ENCODE data around the gene RNPS1. TPM values are rescaled to one million over a fixed set of nuclear protein-coding genes. Genes with fewer than 3 reads are reported as not detected.

RNPS1 gene
- total and polyA plus RNA-seq, 9 of the 15 experiments (the other 6 are each of a cell fraction or from before 2014, with no cell fraction given) = 44.9 to 338 (median 202) TPM

- TF ChIP-seq ZNF124 (CRISPR knock-in tag; IDR thresholded peaks at IDR 0.05) = no peak
- TF ChIP-seq NFXL1 (CRISPR knock-in tag; IDR thresholded peaks at IDR 0.05) = no peak
- TF ChIP-seq POLR2A (conservative IDR thresholded peaks at IDR 0.05) = peak; percentile 92
- no peak for TF ChIP-seq TCF7L2 (IDR thresholded peaks at IDR 0.05; ENCODE audit: low read depth, low read length)
- no peak for TF ChIP-seq ZNF507 (tag; conservative IDR thresholded peaks at IDR 0.05)
- TF ChIP-seq ZSCAN32 (CRISPR knock-in tag; IDR thresholded peaks at IDR 0.05) = no peak
- no peak for TF ChIP-seq DDX20 (tag; IDR thresholded peaks at IDR 0.05; ENCODE audit: low read depth)
- no peak for TF ChIP-seq MIER1 (IDR thresholded peaks at IDR 0.05; ENCODE audit: low read depth)
- TF ChIP-seq PATZ1 (CRISPR knock-in tag; IDR thresholded peaks at IDR 0.05; ENCODE audit: borderline replicate concordance) = no peak
- TF ChIP-seq TEAD1 (CRISPR knock-in tag; IDR thresholded peaks at IDR 0.05) = peak in 1 of 2 experiments; percentile 21; a peak in 1 of 4 replicates
- TF ChIP-seq TCF15 (CRISPR knock-in tag; IDR thresholded peaks at IDR 0.05) = no peak
- TF ChIP-seq USF2 (CRISPR knock-in tag; IDR thresholded peaks at IDR 0.05) = no peak
- no peak for TF ChIP-seq ZKSCAN1 (IDR thresholded peaks at IDR 0.05; ENCODE audit: low read depth, low read length)
- no peak for TF ChIP-seq CLOCK (CRISPR knock-in tag; IDR thresholded peaks at IDR 0.05; ENCODE audit: borderline replicate concordance)
- peak; percentile 98 for TF ChIP-seq CEBPG (CRISPR knock-in tag; IDR thresholded peaks at IDR 0.05)
- peak; percentile 93 to 95 for TF ChIP-seq CEBPG (tag; conservative IDR thresholded peaks at IDR 0.05 in 1 of 2, IDR thresholded peaks at IDR 0.05 in 1 of 2)
- TF ChIP-seq NFE2L1 (tag; IDR thresholded peaks at IDR 0.05; ENCODE audit: borderline replicate concordance, low read depth) = no peak
- no peak for TF ChIP-seq RBM17 (IDR thresholded peaks at IDR 0.05; ENCODE audit: borderline replicate concordance, low read depth, low read length)
- TF ChIP-seq ZNF347 (CRISPR knock-in tag; IDR thresholded peaks at IDR 0.05; ENCODE audit: low read depth) = no peak
- no peak for TF ChIP-seq SPI1 (IDR thresholded peaks at IDR 0.05; ENCODE audit: borderline replicate concordance, low read depth, low read length)
- TF ChIP-seq NEUROD1 (IDR thresholded peaks at IDR 0.05; ENCODE audit: borderline replicate concordance, low read depth, low read length, partially characterized antibody) = peak; percentile 80
- TF ChIP-seq CREB3 (tag; conservative IDR thresholded peaks at IDR 0.05; ENCODE audit: low read depth) = no peak
Measured at GRCh38 chr16:2223221-2223941, 44.5 kb downstream of the RNPS1 start, which contains the start of gene E4F1 (continued).

All from K562 (cell line).